ENCODE data around the gene TREML2. TPM values are rescaled to one million over a fixed set of nuclear protein-coding genes. Genes with fewer than 3 reads are reported as not detected.
A peak's percentile ranks its signal among the peaks of the same experiment; 100 is the strongest.

The TREML2 gene
- total and polyA plus RNA-seq, 9 of the 15 experiments (the other 6 are each of a cell fraction or from before 2014, with no cell fraction given) = 0.20 to 2.9 (median 1.4) TPM

DNA sequence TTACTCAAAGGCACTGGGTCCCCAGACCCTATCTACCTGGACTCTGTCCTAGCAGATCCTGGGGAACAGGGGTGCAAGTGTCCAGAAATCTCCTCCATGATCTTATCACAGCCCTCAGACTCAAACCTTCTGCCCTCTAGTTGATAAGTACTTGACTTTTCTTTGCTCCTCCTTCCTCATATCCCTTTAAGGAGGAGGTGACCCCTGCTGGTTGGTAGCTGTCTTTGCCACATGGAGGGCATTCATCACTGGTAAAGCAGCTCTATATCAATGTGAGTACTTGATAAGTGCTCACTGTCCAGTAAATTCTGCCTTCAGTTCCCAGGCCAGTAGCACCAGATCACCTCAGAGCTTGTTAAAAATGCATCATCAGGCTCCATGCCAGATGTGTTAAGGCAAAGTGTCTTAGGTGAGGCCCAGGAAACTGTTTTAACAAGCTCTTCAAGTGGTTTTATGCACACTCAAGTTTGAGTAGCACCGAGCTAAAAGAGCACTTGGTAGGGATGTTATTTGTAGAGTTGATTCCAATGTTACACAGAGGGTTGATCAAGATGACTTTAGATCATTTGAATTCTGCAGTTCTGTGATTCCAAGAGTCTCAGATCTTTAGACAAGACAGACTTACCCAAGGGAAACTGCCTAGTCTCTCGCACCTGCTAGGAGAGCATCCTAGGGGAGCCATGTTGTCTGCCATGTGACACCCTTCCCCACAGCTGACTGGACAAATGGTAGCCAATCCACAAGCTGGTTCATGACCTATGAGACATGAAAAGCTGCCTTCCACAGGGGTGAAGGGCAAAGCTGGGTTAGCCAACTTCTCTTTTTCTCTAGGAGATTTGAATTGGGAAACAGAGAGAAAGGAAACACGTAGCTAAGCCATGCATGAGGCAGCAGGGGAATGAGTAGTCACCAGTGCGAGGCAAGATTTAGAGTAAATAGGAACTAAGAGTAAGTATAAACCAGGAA is 18.6 kb downstream of the TREML2 start (continued):
- peak; percentile 29; the same call in 1 of the 2 replicates for TF ChIP-seq MGA (IDR thresholded peaks at IDR 0.05)
- no peak for TF ChIP-seq ZNF431 (CRISPR knock-in tag; IDR thresholded peaks at IDR 0.05)
- TF ChIP-seq KLF16 (IDR thresholded peaks at IDR 0.05) = 0 out of 2 replicates have a peak, but pooled peaks have one; percentile 40
- TF ChIP-seq BDP1 (IDR thresholded peaks at IDR 0.05; ENCODE audit: insufficient read depth, insufficient read length) = no peak
- no peak for TF ChIP-seq MED1 (CRISPR knock-in tag; IDR thresholded peaks at IDR 0.05; ENCODE audit: borderline replicate concordance)
- TF ChIP-seq, protein P1, sequence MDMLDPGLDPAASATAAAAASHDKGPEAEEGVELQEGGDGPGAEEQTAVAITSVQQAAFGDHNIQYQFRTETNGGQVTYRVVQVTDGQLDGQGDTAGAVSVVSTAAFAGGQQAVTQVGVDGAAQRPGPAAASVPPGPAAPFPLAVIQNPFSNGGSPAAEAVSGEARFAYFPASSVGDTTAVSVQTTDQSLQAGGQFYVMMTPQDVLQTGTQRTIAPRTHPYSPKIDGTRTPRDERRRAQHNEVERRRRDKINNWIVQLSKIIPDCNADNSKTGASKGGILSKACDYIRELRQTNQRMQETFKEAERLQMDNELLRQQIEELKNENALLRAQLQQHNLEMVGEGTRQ (CRISPR knock-in tag; IDR thresholded peaks at IDR 0.05) = peak; percentile 68
- TF ChIP-seq SMC3 (conservative IDR thresholded peaks at IDR 0.05; ENCODE audit: insufficient read depth, low read depth, low read length) = 0 out of 2 replicates have a peak, but pooled peaks have one; percentile 30
- peak; percentile 74 for TF ChIP-seq L3MBTL2 (IDR thresholded peaks at IDR 0.05)
- 0 out of 2 replicates have a peak, but pooled peaks have one; percentile 18 for TF ChIP-seq CREM (IDR thresholded peaks at IDR 0.05; ENCODE audit: low read depth)
- TF ChIP-seq TRIM24 (IDR thresholded peaks at IDR 0.05) = no peak
- 0 out of 2 replicates have a peak, but pooled peaks have one; percentile 18 for TF ChIP-seq ELF2 (CRISPR knock-in tag; IDR thresholded peaks at IDR 0.05)

Data from K562 (cell line).